Left lung (tissue), 10 donors: ENCODE results near the gene PPM1G. TPM values are rescaled to one million over a fixed set of nuclear protein-coding genes. Genes with fewer than 3 reads are reported as not detected.
A peak's percentile ranks its signal among the peaks of the same experiment; 100 is the strongest.

Experiments used
- ATAC-seq: fragments of 200-7000 bp; cut with Tn5 transposase; one replicate; pipeline ENCODE4 v1.9.1; 2020; ENCODE audit warnings: moderate library complexity
- DNase-seq, 4 donors: peaks; one replicate each; pipeline ENCODE4 v3.0.0-alpha.2; 2013 to 2020
- H3K27ac ChIP-seq, 2 donors: fragments of 200-600 bp; sonication (generic) in 1 of 2; one replicate each; pipeline versions ENCODE4 v1.5.0 to v1.8.0; 2020 to 2021
- H3K27me3 ChIP-seq, 2 donors: fragments of 200-600 bp; sonication (generic) in 1 of 2; one replicate each; pipeline versions ENCODE4 v1.5.0 to v1.8.0; 2020 to 2021
- H3K36me3 ChIP-seq, 2 donors: fragments of 200-600 bp; sonication (generic) in 1 of 2; one replicate each; pipeline versions ENCODE4 v1.5.0 to v1.8.0; 2020 to 2021
- H3K4me1 ChIP-seq, 2 donors: fragments of 200-600 bp; one replicate each; pipeline ENCODE4 v1.8.0; 2021
- H3K4me3 ChIP-seq, 2 donors: fragments of 200-600 bp; sonication (generic) in 1 of 2; one replicate each; pipeline versions ENCODE4 v1.5.0 to v1.8.0; 2020 to 2021; ENCODE audit warnings: mild to moderate bottlenecking in 1 of 2
- H3K9me3 ChIP-seq, 2 donors: fragments of 200-600 bp; sonication (generic) in 1 of 2; one replicate each; pipeline versions ENCODE4 v1.5.0 to v1.8.0; 2020 to 2021
- CTCF ChIP-seq, 2 donors: fragments of 200-600 bp; sonication (generic) in 1 of 2; IDR thresholded peaks; one replicate each; pipeline versions ENCODE4 v1.5.0 to v1.8.0; 2021; ENCODE audit warnings: antibody characterized with exemption in 2 of 2
- intact Hi-C, 2 donors: fragments of 100-400 bp; cut with DNase I; formaldehyde crosslinking; loops; one replicate each; pipeline versions ENCODE4 v1.11.2 to v1.14.2; 2022
- polyA plus RNA-seq, 6 donors: library from polyadenylated mRNA; unstranded; fragments of 120-200 nt; gene quantifications; one replicate each; pipeline ENCODE4 v1.2.1, GENCODE V29; 2013; ENCODE audit not compliant: insufficient read length in 6 of 6
- total RNA-seq, 2 donors: library from RNA; stranded (reverse); fragmentation: NEBNext Ultra II Directional; extraction: Animal tissue kit (Norgen Biotek cat#: 25700); gene quantifications; one replicate each; pipeline ENCODE4 v1.2.1, GENCODE V29; 2021
- donor health status: DM: no; HTN: yes; CAD: no.
- donor health status: DM: no; HTN: no; CAD: no.

PPM1G gene
- total and polyA plus RNA-seq, 8 donors, result 55.5 to 88.0 (median 77.1) TPM

- no peaks in the 10 kb centered on the region for H3K9me3 ChIP-seq
- peak in 1 of 4 donors; percentile 60 for DNase-seq
- H3K36me3 ChIP-seq, result peaks cover 0 to 16% of the 10 kb centered on the region in 2 donors
- no peaks in the 10 kb centered on the region for H3K27me3 ChIP-seq
- intact Hi-C loops, result no loop called here
- peak overlapping the region; percentile 100 for H3K4me3 ChIP-seq
- H3K4me1 ChIP-seq, result peaks cover 7 to 33% of the 10 kb centered on the region in 2 donors
- peak; percentile 22 for ATAC-seq
- H3K27ac ChIP-seq, result no peak overlapping the region
- TF ChIP-seq CTCF (IDR thresholded peaks at IDR 0.05), result peak; percentile 34 to 44
Measured at GRCh38 chr2:27407798-27408491, 1.4 kb downstream of the PPM1G start.

- Histone ChIP-seq H3K4me1 (no peaks in the 10 kb centered on the region), H3K9me3 (no peaks in the 10 kb centered on the region), H3K27me3 (no peaks in the 10 kb centered on the region), H3K4me3 (no peak overlapping the region), H3K36me3 (peaks cover 0 to 6% of the 10 kb centered on the region in 2 donors), H3K27ac (no peak overlapping the region)
- ATAC-seq, result no peak
- intact Hi-C loops, result no loop called here
- TF ChIP-seq CTCF (IDR thresholded peaks at IDR 0.05), result no peak
- DNase-seq, result no peak
Measured at GRCh38 chr2:27400348-27401135, 8.8 kb downstream of the PPM1G start.

GRCh38 chr2:27398962-27399361 is 10.4 kb downstream of the PPM1G start:
- Histone ChIP-seq H3K4me3 (no peak overlapping the region), H3K4me1 (no peaks in the 10 kb centered on the region), H3K9me3 (no peaks in the 10 kb centered on the region), H3K27ac (no peak overlapping the region), H3K27me3 (no peaks in the 10 kb centered on the region), H3K36me3 (no peaks in the 10 kb centered on the region)
- no peak for ATAC-seq
- no peak for DNase-seq
- TF ChIP-seq CTCF (IDR thresholded peaks at IDR 0.05), result no peak
- intact Hi-C loops, result no loop called here

- Histone ChIP-seq H3K4me1 (no peaks in the 10 kb centered on the region), H3K27ac (no peak overlapping the region), H3K36me3 (peaks cover 0 to 17% of the 10 kb centered on the region in 2 donors), H3K27me3 (no peaks in the 10 kb centered on the region), H3K9me3 (no peaks in the 10 kb centered on the region), H3K4me3 (no peak overlapping the region)
- no peak for ATAC-seq
- intact Hi-C loops, result no loop called here
- no peak for TF ChIP-seq CTCF (IDR thresholded peaks at IDR 0.05)
- DNase-seq, result peak in 1 of 4 donors; percentile 70
Measured at GRCh38 chr2:27393225-27393624, 16.2 kb downstream of the PPM1G start.
